ENCODE results near the gene MAP4K1.

MAP4K1 gene

DNA sequence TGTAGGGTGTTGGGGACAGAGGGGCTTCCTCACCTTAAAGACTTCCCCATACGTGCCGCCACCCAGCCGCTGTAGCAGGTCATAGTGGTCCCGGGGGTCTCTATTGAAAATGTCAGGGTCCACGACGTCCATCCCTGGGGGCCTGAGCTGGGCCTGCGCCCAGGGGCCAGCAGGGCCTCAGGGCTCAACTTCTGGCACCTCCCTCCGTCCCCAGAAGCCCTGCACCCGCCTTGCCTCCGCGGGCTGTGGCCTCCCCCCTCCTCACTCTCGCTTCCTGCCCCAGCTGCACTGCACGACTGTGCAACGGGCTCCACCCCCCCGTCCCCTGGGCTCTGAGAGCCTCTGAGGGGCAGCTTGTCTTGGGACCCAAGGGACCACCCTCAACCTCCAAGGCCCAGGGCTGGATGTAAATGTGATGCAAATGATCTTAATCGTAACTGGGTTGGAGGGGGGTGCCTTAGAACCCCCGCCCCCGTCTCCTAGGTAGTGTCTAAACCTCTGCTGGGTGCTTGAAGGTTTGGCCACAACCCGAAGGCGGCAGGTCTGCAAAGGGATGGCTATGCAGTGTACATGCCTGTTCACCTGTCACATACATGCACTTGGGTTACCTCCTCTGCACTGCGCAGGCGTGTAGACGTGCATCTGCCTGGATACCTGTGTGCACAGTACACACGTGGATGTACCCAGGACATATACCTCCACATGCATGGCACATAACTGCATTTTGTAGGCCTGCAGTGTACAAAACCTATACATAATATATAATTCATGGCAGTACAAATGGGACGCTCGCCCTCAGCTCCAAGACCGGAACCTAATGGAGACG is at the start of gene MAP4K1:
Gene MAP4K1, minus strand, starts transcription at position 190 of the 826 bp plus-strand sequence. Its CDS starts 58 bp downstream, at position 132.
- peak; percentile 56 for DNase-seq

DNA sequence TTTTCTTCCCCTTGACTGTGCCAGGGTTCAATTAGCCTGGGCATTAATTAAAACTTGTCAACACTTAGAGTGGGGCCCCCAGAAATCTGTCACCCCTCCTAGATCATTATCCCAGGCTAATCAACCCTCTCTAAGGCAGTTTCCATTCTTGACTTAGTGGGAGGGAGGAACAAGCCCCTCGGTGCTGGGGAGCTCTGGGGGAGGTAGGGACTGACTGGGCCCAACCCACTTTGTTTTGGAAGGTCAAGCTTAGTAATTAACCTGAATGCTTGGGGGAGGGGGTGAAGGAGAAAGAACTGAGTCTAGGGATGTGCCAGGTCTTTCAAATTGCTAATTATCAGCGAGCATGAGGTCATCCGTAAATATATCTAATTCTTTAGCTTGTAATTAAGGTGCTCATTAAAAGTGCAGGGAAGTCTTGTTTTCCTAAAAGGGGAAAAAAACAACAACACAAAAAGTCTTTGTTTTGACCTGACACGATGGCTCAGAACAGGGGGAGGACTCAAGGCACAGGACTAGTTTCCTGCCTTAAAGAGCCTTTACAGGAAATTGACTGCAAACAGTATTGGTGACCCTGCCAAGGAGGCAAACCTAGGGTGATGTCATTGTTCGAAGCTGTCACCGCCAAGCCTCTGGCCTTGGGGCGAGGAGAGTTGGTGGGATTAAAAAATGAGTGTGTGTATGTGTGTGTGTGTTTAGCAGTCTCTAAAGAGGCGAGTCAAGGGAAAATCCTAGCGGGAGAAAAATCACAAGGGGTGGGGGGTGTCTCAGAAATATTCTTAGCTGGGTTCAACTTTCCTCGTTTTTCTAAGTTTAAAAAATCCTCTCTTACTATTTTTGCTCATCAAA is 49.1 kb upstream of the MAP4K1 start:
- peak; percentile 86 for DNase-seq

DNA sequence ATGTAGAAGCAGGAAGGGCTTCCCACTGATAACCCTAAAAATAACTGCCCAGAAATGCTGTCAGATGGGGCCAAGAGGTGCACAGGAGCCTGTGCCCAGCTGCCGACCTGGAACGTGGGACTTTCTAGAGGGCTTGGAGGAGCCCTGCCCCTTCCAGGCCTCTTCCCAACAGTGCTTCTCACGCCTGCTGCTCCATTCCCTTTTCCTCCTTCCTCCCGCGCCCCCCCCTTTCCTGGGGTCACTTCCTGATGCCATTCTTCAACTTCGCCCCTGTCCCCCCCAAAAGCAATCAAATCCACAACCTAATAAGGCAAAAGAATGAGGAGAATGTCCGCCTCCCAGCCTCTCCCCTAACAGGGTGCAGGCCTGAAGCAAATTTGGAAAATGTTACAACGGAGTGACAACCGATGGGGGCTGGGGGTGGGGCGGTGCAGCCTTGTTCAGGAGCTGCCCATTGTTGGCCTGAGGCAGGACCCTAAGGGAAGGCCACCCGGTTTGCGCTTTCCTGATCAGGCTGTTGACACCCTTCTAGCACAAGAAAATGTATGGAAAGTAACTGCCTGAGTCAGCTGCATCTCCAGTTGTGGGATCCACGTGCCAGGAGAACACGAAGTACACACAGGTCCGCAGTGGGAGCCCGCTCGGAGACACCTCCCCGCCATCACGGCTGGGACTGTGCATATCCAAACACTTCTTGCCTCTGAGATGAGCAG is 48.4 kb upstream of the MAP4K1 start:
- DNase-seq, result peak; percentile 73

DNA sequence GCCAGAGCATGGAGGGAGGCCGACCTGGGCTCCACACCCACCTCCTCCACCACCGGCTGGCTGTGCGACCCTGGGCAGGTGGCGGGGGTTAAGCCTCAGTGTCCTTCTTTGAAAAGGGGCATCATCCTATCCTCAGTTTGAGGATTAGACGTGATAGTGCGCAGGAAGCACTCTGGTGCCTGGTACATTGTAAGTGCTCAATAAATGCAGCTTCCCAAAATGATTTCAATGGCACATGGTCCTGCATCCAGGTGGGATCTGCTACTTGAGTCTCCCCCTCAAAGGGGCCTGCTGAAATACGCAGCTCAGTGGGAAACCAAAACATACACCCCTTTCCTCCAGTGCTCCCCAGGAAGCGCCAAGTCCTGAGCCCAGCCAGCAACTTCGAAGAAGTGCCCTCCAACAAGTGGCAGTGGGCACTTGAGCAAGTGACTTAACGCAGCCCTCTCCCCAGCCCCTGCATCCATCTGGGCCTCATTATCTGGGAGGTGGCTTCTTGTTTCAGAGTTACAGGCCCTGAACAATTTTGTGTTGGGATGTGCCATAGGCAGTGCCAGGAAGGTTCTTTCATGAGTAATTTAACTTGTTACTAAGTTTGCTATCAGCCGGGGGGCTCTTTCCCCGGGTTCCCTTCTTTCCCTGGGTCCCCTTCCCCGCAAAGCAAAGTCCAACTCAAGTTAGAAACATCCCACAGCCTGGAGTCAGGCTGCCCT is 47.6 kb upstream of the MAP4K1 start:
- DNase-seq, result no peak

DNA sequence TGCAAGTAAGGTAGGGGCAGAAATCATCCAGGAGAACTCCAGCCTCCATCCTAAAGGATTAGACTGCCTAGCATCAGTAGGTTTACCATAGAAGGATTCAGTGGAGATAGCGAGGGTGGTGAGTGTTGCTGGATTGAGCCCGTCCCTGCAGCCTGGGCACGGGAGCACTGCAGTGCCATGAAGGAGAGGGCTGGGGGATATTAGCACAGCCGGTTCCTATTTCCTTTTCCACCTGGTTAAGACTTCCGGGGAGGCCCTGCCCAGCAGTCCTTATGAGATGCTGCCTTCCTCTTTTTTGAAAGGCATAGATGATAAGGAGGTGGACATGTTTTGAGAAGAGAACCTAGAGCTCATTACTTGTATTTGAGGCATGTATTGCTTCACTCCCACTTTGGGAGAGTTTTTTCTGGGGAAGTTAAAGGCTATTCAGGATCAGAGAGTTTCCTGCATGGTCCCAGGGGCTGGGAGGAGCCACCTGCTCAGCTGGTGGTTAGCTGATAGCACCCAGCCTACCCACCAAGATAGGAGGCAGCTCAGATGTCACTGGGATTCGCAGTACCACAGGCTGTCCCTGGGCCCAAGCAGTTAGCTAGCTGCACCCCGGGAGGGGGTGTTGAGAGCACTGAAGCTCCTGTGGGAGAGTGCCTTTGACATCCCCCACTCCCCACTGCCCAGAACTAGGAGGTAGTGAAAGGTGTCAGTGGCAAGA is 46.9 kb upstream of the MAP4K1 start:
- DNase-seq, result no peak

DNA sequence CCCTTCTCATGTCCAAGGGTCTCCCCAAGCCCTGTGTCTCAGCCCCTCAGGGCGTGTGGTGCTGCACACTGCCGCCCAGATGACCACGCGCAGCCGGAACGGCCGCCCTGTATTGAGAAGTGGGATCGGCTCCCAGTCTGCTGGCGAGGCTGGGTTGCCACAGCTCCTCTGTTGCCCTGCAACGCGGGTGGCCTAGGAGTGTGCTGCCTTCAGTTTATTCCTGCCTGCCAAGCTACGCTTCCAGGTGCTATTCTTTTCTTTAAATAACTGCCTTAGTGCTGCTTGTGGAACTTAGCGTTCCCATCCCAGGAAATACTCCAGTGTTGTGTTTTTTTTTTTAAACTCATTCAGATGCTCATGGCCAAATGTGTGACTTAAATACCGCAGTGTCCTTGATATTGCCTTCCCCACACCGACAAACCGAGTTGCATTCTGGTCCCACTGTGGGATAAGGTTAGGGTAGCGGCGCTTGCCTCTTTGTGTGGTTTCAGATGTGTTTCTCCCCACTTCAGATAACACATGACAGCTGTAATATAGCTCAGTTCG is 46.3 kb upstream of the MAP4K1 start:
- DNase-seq, result no peak

- no peak for DNase-seq
Observed at GRCh38 chr19:38663156-38663651, 45.5 kb upstream of the MAP4K1 start.

DNA sequence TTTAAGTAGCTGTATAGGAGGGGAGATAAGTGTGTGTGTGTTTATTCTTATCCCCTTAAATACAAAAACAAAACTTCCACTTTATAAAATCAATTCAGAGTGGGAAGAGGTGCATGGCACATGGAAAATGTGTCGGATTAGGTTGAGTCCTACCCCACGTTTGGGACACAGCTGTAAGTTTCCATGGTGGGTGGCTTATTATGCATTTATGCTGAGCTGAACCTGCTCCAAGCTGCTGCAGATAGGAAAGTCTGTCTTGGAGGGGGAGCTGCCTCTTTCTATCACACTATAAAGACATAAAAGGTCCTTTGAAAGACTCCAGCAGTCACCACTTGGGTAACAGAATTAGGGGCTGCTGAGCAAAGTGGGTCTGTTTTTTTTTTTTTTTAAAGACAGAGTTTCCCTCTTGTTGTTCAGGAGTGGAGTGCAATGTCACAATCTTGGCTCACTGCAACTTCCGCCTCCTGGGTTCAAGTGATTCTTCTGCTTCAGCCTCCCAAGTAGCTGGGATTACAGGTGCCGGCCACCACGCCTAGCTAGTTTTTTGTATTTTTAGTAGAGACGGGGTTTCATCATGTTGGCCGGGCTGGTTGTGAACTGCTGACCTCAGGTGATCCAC is 44.9 kb upstream of the MAP4K1 start:
- DNase-seq, result no peak

GRCh38 chr19:38661996-38662395 is 44.2 kb upstream of the MAP4K1 start:
- no peak for DNase-seq

GRCh38 chr19:38661136-38661535 is 43.4 kb upstream of the MAP4K1 start:
- no peak for DNase-seq

DNA sequence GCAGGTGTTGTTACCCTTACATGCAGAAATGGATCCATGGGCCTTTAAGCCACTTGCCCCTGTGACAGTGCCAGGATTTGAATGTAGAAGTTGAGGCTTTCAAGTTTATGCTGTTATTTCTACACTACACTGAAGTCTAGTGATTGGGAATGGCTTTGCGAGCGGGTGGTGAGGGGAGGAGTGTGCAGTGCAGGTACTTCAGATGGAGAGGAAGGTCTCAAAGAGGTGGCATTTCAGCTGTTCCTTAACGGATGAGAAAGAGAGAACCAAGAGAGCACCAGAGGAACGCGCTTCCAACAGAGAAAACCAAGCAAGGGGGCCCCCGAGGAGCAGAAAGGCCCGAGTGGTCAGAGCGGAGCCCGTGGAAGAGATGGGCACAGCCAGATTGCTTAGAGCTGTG is 43.0 kb upstream of the MAP4K1 start:
- DNase-seq, result no peak

DNA sequence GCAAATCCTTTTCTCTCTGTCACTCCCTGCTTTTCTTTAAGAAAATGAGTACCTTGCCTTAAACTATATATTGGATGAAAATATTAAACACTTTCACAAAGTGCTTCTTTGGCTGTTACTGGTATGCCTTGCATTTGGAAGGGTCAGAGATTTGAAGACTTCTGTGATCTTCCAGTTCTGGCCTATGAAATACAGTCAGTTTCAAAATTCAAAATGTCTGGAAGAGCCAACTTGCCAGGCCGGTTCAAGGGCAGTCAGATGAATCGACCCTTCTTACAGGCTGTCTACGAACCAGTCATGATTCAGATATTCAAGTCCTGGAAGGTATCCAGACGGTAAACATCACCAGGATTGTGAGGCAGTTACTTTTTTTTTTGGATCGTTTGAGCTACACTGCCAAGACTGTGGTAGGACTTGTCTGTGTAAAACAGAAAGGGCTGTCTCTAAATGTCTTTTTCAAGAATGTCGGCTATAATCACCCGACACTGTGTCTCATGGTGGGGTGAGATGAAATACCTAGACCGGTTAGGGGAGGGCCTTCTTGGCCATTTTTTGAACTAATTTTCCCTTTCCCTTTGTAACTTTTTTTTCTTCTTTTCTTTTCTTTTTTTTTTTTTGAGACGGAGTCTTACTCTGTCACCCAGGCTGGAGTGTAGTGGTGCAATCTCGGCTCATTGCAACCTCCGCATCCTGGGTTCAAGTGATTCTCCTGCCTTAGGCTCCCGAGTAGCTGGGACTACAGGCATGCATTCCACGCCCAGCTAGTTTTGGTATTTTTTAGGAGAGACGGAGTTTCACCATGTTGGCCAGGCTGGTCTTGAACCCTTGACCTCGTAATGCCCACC is 40.9 kb upstream of the MAP4K1 start:
- DNase-seq, result peak; percentile 71

DNA sequence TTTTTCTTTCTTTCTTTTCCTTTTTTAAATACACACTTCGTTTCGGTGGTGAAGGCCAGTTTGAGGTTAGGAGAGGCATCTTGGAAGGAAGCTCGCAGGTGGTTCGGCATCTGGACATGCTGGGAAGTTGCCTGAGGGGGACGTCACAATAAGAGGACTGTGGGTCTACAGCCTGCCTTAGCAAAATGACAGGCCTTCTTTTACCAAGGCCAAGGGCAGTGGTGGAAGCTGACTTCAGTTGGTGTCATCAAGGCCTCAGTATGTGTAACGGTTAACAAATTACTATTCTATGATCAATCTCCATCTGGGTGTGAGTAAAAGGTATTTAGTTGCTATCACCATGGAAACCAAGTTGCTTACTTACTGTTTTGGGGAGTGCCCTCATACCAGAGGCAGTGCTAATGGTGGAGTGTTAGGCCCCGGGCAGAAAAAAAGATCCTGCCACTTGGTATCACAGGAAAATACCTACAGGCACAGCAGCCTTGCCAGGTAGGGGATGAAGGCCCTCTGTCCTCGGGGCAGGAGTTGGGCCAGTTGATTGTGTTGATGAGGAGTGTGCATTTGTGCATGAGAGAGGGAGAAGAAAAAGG is 40.0 kb upstream of the MAP4K1 start:
- DNase-seq, result no peak

GRCh38 chr19:38656171-38656981 is 38.6 kb upstream of the MAP4K1 start:
- no peak for DNase-seq

DNA sequence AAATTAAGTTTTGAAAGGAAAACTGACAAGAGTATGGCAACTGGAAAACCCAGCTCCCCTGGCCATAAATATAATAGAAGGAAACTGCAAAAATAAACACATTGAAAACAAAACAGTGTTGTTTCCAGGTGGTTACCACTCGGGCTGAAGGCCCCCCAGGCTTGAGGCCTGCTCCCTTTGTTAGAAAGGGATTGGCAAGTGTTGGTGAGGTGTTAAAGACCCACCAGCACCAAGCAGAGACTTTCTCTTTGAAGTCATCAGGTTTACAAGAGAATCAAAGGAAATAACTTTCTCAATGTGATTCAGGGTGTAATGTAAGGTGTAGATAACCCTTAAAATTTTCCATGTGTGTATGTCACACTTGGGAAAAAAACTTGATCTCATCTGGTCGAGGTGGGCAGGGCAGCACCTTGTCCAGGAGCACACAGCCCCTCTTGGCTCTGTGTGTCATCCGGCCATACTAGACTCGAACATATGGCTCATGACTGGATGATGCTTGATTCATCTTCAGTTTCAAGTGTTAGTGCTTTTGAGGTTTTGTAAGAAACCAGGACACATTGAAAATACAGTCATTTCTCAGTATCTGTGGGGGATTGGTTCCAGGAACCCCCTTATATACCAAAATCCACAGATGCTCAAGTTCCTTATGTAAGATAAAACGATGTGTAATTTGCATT is 37.5 kb upstream of the MAP4K1 start:
- DNase-seq, result no peak

- DNase-seq, result no peak
Observed at GRCh38 chr19:38654628-38655055, 36.9 kb upstream of the MAP4K1 start.

DNA sequence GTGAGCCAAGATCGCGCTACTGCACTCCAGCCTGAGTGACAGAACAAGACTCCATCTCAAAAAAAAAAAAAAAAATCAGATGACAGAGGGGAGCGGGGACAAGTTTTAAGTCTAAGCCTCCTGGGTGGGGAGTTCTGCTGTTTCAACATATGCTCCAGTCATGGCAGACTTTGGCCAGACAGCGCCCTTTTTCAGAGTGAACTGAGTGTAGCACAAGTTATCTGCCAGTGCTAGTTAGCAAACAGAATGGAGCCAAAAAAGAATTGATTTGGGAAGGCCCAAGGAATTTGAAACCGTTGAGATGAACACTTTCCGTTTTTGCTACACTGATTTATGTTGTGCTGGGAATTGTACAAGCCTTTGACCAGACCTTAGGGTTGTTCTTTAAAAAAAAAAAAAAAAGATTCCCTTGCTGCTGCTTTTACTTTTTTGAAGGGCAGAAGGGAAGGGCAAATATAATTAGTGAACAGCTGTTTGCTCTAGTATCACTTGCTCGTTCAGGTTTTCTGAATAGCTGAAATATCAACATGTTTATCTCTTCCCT is 35.3 kb upstream of the MAP4K1 start:
- no peak for DNase-seq
